ENCODE results near the gene LRRFIP1.

GRCh38 chr2:237648016-237648381, 20.6 kb downstream of the LRRFIP1 start:
- TF ChIP-seq CTCF (IDR thresholded peaks at IDR 0.05; ENCODE audit: poor library complexity, severe bottlenecking) (no peak), EP300 (conservative IDR thresholded peaks at IDR 0.05; ENCODE audit: poor library complexity, severe bottlenecking) (no peak)
